ENCODE measurements around the gene ARHGEF33.

- TF ChIP-seq EZH2 (IDR thresholded peaks at IDR 0.05; ENCODE audit: insufficient read depth, poor library complexity, severe bottlenecking) (no peak), EZH2phosphoT487 (IDR thresholded peaks at IDR 0.05; ENCODE audit: insufficient read depth, low read depth) (no peak)
Measured at GRCh38 chr2:38948995-38949394, 59.3 kb downstream of the ARHGEF33 start.

Measured in GM23248 (cell line).